ENCODE measurements around the gene ARHGEF10L. TPM values are rescaled to one million over a fixed set of nuclear protein-coding genes. Genes with fewer than 3 reads are reported as not detected.
"Not testable (repeated sequence)": the region's sequence is repeated elsewhere in the genome, so short reads cannot be mapped to it uniquely, and the experiment has no call there.

ARHGEF10L gene
- 29.4 TPM for polyA plus RNA-seq (ENCODE audit: insufficient read length)

- no peak for DNase-seq
Observed at GRCh38 chr1:17539477-17540254, at the start of gene ARHGEF10L. TSS of gene ARHGEF10L (plus strand) at chr1:17539698. CDS start at chr1:17580596, 40,898 bp downstream.

GRCh38 chr1:17489768-17490417 is 49.6 kb upstream of the ARHGEF10L start:
- DNase-seq, result not testable (repeated sequence)

- DNase-seq, result not testable (repeated sequence)
Observed at GRCh38 chr1:17490667-17491066, 48.8 kb upstream of the ARHGEF10L start.

- DNase-seq, result peak; percentile 58
Observed at GRCh38 chr1:17494114-17494729, 45.3 kb upstream of the ARHGEF10L start.

GRCh38 chr1:17496419-17496818 is 43.1 kb upstream of the ARHGEF10L start:
- DNase-seq, result no peak

GRCh38 chr1:17498214-17498613 is 41.3 kb upstream of the ARHGEF10L start:
- DNase-seq, result no peak

- DNase-seq, result peak; percentile 83
Observed at GRCh38 chr1:17502326-17502778, 37.1 kb upstream of the ARHGEF10L start.

- no peak for DNase-seq
Observed at GRCh38 chr1:17503146-17503545, 36.4 kb upstream of the ARHGEF10L start.

- DNase-seq, result not testable (repeated sequence)
Observed at GRCh38 chr1:17507200-17507599, 32.3 kb upstream of the ARHGEF10L start.

- no peak for DNase-seq
Observed at GRCh38 chr1:17507915-17508314, 31.6 kb upstream of the ARHGEF10L start.

- no peak for DNase-seq
Observed at GRCh38 chr1:17509363-17509762, 30.1 kb upstream of the ARHGEF10L start.

GRCh38 chr1:17510138-17510537 is 29.4 kb upstream of the ARHGEF10L start:
- no peak for DNase-seq

GRCh38 chr1:17511188-17511587 is 28.3 kb upstream of the ARHGEF10L start:
- no peak for DNase-seq

- no peak for DNase-seq
Observed at GRCh38 chr1:17513131-17513530, 26.4 kb upstream of the ARHGEF10L start.

GRCh38 chr1:17514776-17515175 is 24.7 kb upstream of the ARHGEF10L start:
- DNase-seq, result no peak

GRCh38 chr1:17515902-17516301 is 23.6 kb upstream of the ARHGEF10L start:
- no peak for DNase-seq

- DNase-seq, result no peak
Observed at GRCh38 chr1:17516303-17517214, 22.9 kb upstream of the ARHGEF10L start.

- no peak for DNase-seq
Observed at GRCh38 chr1:17520041-17520440, 19.5 kb upstream of the ARHGEF10L start.

- DNase-seq, result no peak
Observed at GRCh38 chr1:17520473-17521319, 18.8 kb upstream of the ARHGEF10L start.

GRCh38 chr1:17521946-17522612 is 17.4 kb upstream of the ARHGEF10L start:
- DNase-seq, result no peak

Data from hindlimb muscle (tissue), 1 donor.